Measurements from ENCODE around the gene CBFA2T2. TPM values are rescaled to one million over a fixed set of nuclear protein-coding genes. Genes with fewer than 3 reads are reported as not detected.

The CBFA2T2 gene
- total and polyA plus RNA-seq, 10 of the 15 experiments (the other 5 are each of a cell fraction or from before 2014, with no cell fraction given), result 0.61 to 8.6 (median 5.5) TPM

GRCh38 chr20:33663161-33664084 lies 173.5 kb downstream of the CBFA2T2 start (continued):
- TF ChIP-seq CEBPZ (IDR thresholded peaks at IDR 0.05; ENCODE audit: low read depth, low read length) (no peak), ZNF622 (IDR thresholded peaks at IDR 0.05) (no peak), BHLHE40 (IDR thresholded peaks at IDR 0.05; ENCODE audit: borderline replicate concordance in 1 of 2, low read depth in 2 of 2, low read length in 1 of 2) (peak; percentile 6 to 65; a peak in 2 of 4 replicates), PBX3 (IDR thresholded peaks at IDR 0.05; ENCODE audit: insufficient replicate concordance, low read depth, low read length) (no peak), STAT1 (conservative IDR thresholded peaks at IDR 0.05) (no peak), ESRRA (IDR thresholded peaks at IDR 0.05; ENCODE audit: low read length) (no peak), GABPA (IDR thresholded peaks at IDR 0.05; ENCODE audit: low read depth) (peak; percentile 82; the same call in 1 of the 2 replicates), IKZF1 (conservative IDR thresholded peaks at IDR 0.05) (peak; percentile 59), JUND (IDR thresholded peaks at IDR 0.05; ENCODE audit: low read depth, low read length) (no peak), ZNF274 (IDR thresholded peaks at IDR 0.05; ENCODE audit: insufficient read depth, insufficient read length) (no peak), WRNIP1 (IDR thresholded peaks at IDR 0.05; ENCODE audit: borderline replicate concordance, low read depth, low read length) (no peak), EED (IDR thresholded peaks at IDR 0.05; ENCODE audit: low read depth) (0 out of 2 replicates have a peak, but pooled peaks have one; percentile 15), MXI1 (IDR thresholded peaks at IDR 0.05; ENCODE audit: low read depth, low read length) (no peak), RBBP5 (conservative IDR thresholded peaks at IDR 0.05) (no peak), ETV6 (conservative IDR thresholded peaks at IDR 0.05 in 1 of 2, IDR thresholded peaks at IDR 0.05 in 1 of 2; ENCODE audit: borderline replicate concordance in 1 of 2, low read depth in 1 of 2) (no peak), ASH2L (IDR thresholded peaks at IDR 0.05; ENCODE audit: borderline replicate concordance, low read depth) (no peak), ZNF207 (IDR thresholded peaks at IDR 0.05; ENCODE audit: borderline replicate concordance) (no peak), STAT3 (IDR thresholded peaks at IDR 0.05; ENCODE audit: low read depth, low read length) (no peak), NR2C2 (IDR thresholded peaks at IDR 0.05; ENCODE audit: borderline replicate concordance, control insufficient read depth, insufficient read length, low read depth) (no peak), ZSCAN29 (IDR thresholded peaks at IDR 0.05) (no peak), NFYB (IDR thresholded peaks at IDR 0.05; ENCODE audit: insufficient read depth, low read depth, low read length) (no peak), RB1 (IDR thresholded peaks at IDR 0.05; ENCODE audit: borderline replicate concordance) (no peak; the same call in 1 of the 2 replicates), TCF7 (IDR thresholded peaks at IDR 0.05; ENCODE audit: borderline replicate concordance) (no peak), PKNOX1 (IDR thresholded peaks at IDR 0.05) (no peak), ZNF24 (IDR thresholded peaks at IDR 0.05) (no peak), SREBF1 (IDR thresholded peaks at IDR 0.05; ENCODE audit: low read length) (no peak)
